ENCODE data around the gene PCDHGA8.
"Not testable (repeated sequence)": the region's sequence is repeated elsewhere in the genome, so short reads cannot be mapped to it uniquely, and the experiment has no call there.

Gene PCDHGA8

GRCh38 chr5:141371572-141372475 is 20.6 kb upstream of the PCDHGA8 start:
- no peak for DNase-seq

- no peak for DNase-seq
Observed at GRCh38 chr5:141373673-141374317, 18.6 kb upstream of the PCDHGA8 start, which contains the start of gene PCDHGA6. TSS of gene PCDHGA6 (plus strand) at chr5:141373891. CDS start at chr5:141374084, 193 bp downstream.

- no peak for DNase-seq
Observed at GRCh38 chr5:141374627-141375026, 17.8 kb upstream of the PCDHGA8 start.

GRCh38 chr5:141375444-141376155 is 16.8 kb upstream of the PCDHGA8 start:
- DNase-seq = not testable (repeated sequence)

- no peak for DNase-seq
Observed at GRCh38 chr5:141382469-141383294, 9.8 kb upstream of the PCDHGA8 start, which contains the start of gene PCDHGA7. TSS of gene PCDHGA7 (plus strand) at chr5:141382742. CDS start at chr5:141382900, 158 bp downstream.

GRCh38 chr5:141383345-141383744 is 9.1 kb upstream of the PCDHGA8 start:
- DNase-seq = no peak

- no peak for DNase-seq
Observed at GRCh38 chr5:141384471-141385267, 7.8 kb upstream of the PCDHGA8 start.

GRCh38 chr5:141387557-141388311 is 4.7 kb upstream of the PCDHGA8 start, which contains the start of gene PCDHGB4:
TSS of gene PCDHGB4 (plus strand) at chr5:141387698. CDS start at chr5:141387885, 187 bp downstream.
- not testable (repeated sequence) for DNase-seq

GRCh38 chr5:141388661-141389060 is 3.8 kb upstream of the PCDHGA8 start:
- DNase-seq = no peak

GRCh38 chr5:141389153-141390042 is 3.0 kb upstream of the PCDHGA8 start:
- no peak for DNase-seq

- DNase-seq = no peak
Observed at GRCh38 chr5:141393267-141393666, 834 bp downstream of the PCDHGA8 start.

GRCh38 chr5:141394401-141395187 is 2.2 kb downstream of the PCDHGA8 start:
- DNase-seq = not testable (repeated sequence)

- not testable (repeated sequence) for DNase-seq
Observed at GRCh38 chr5:141397756-141398551, 5.5 kb downstream of the PCDHGA8 start, which contains the start of gene PCDHGB5. TSS of gene PCDHGB5 (plus strand) at chr5:141397947. CDS start at chr5:141398128, 181 bp downstream.

GRCh38 chr5:141398608-141399007 is 6.2 kb downstream of the PCDHGA8 start:
- DNase-seq = no peak

- DNase-seq = no peak
Observed at GRCh38 chr5:141399555-141400258, 7.3 kb downstream of the PCDHGA8 start.

- DNase-seq = no peak
Observed at GRCh38 chr5:141402553-141403243, 10.3 kb downstream of the PCDHGA8 start, which contains the start of gene PCDHGA9. TSS of gene PCDHGA9 (plus strand) at chr5:141402778. CDS start at chr5:141402953, 175 bp downstream.

All from activated CD4-positive, CD25-positive, alpha-beta regulatory T cell (primary cell).